T-helper 2 cell treated with Interferon-gamma antibody and Interleukin-4, amounts not matched to agents 100 ng/mL and 5 ng/mL, for 36 hours (primary cell): ENCODE data around the gene CLEC16A. TPM values are rescaled to one million over a fixed set of nuclear protein-coding genes. Genes with fewer than 3 reads are reported as not detected.

Experiments
- intact Hi-C: fragments of 100-400 bp; cut with micrococcal nuclease; formaldehyde crosslinking; loops from one replicate; pipeline ENCODE4 v1.15.1; 2023
- total RNA-seq: library from RNA; stranded (reverse); gene quantifications from 2 replicates; pipeline ENCODE4 v1.2.3, GENCODE V29; 2022

The CLEC16A gene
- total RNA-seq, 1 donor from 2014 or later: 31.0 TPM

- intact Hi-C loops: loop anchor here (5.0 kb wide), 1 partner anchor 37 kb away; no protein-coding TSS in a partner anchor
Measured at GRCh38 chr16:11033629-11034420, 89.5 kb downstream of the CLEC16A start.

- intact Hi-C loops: loop anchor here (5.0 kb wide), 1 partner anchor 37 kb away; no protein-coding TSS in a partner anchor
Measured at GRCh38 chr16:11034481-11034931, 90.1 kb downstream of the CLEC16A start.

- intact Hi-C loops: no loop called here
Measured at GRCh38 chr16:11035096-11035495, 90.7 kb downstream of the CLEC16A start.

- intact Hi-C loops: no loop called here
Measured at GRCh38 chr16:11036040-11036439, 91.7 kb downstream of the CLEC16A start.

GRCh38 chr16:11036868-11037410, 92.6 kb downstream of the CLEC16A start:
- intact Hi-C loops: no loop called here

GRCh38 chr16:11038305-11038704, 93.9 kb downstream of the CLEC16A start:
- intact Hi-C loops: no loop called here

GRCh38 chr16:11038777-11039176, 94.4 kb downstream of the CLEC16A start:
- intact Hi-C loops: no loop called here

- intact Hi-C loops: no loop called here
Measured at GRCh38 chr16:11039726-11040125, 95.4 kb downstream of the CLEC16A start.

GRCh38 chr16:11042191-11042590, 97.8 kb downstream of the CLEC16A start:
- intact Hi-C loops: no loop called here

GRCh38 chr16:11045441-11045840, 101.1 kb downstream of the CLEC16A start:
- intact Hi-C loops: no loop called here

- intact Hi-C loops: no loop called here
Measured at GRCh38 chr16:11045846-11046245, 101.5 kb downstream of the CLEC16A start.

GRCh38 chr16:11046382-11046931, 102.1 kb downstream of the CLEC16A start:
- intact Hi-C loops: no loop called here

GRCh38 chr16:11047057-11047456, 102.7 kb downstream of the CLEC16A start:
- intact Hi-C loops: no loop called here

- intact Hi-C loops: no loop called here
Measured at GRCh38 chr16:11047939-11048800, 103.8 kb downstream of the CLEC16A start.

- intact Hi-C loops: loop anchor here (5.0 to 10.0 kb wide), 2 partner anchors 77 to 305 kb away; no protein-coding TSS in a partner anchor
Measured at GRCh38 chr16:11049396-11050059, 105.2 kb downstream of the CLEC16A start.

GRCh38 chr16:11050536-11050935, 106.2 kb downstream of the CLEC16A start:
- intact Hi-C loops: loop anchor here (5.0 to 10.0 kb wide), 2 partner anchors 78 to 304 kb away; no protein-coding TSS in a partner anchor

- intact Hi-C loops: loop anchor here (5.0 to 10.0 kb wide), 2 partner anchors 79 to 304 kb away; no protein-coding TSS in a partner anchor
Measured at GRCh38 chr16:11050944-11051343, 106.6 kb downstream of the CLEC16A start.

GRCh38 chr16:11051430-11051829, 107.1 kb downstream of the CLEC16A start:
- intact Hi-C loops: loop anchor here (5.0 to 10.0 kb wide), 2 partner anchors 79 to 303 kb away; no protein-coding TSS in a partner anchor

- intact Hi-C loops: loop anchor here (1.0 to 10.0 kb wide), 10 partner anchors 24 to 303 kb away; partner anchors contain the start of gene SOCS1
Measured at GRCh38 chr16:11051879-11052808, 107.8 kb downstream of the CLEC16A start.
